PFSK-1 (cell line): ENCODE results near the gene SH2D5.

ENCODE experiments used
- POLR2AphosphoS5 ChIP-seq: IDR thresholded peaks from 2 replicates; pipeline ENCODE4 v1.6.1; 2012; ENCODE audit warnings: low read depth, mild to moderate bottlenecking, control low read depth, low read length, moderate library complexity
- SIN3A ChIP-seq: IDR thresholded peaks from 2 replicates; pipeline ENCODE4 v1.6.1; 2012; ENCODE audit warnings: mild to moderate bottlenecking, low read length, moderate library complexity, borderline replicate concordance; ENCODE audit not compliant: insufficient read depth
- TAF1 ChIP-seq: IDR thresholded peaks from 2 replicates; pipeline ENCODE4 v1.6.1; 2012; ENCODE audit warnings: low read length, control low read depth, borderline replicate concordance; ENCODE audit not compliant: insufficient read depth

- TF ChIP-seq POLR2AphosphoS5 = no peak
- no peak for TF ChIP-seq TAF1
- TF ChIP-seq SIN3A = no peak
Measured at GRCh38 chr1:20709868-20710267, 22.6 kb downstream of the SH2D5 start.
